ENCODE results near the gene TEAD2. TPM values are rescaled to one million over a fixed set of nuclear protein-coding genes. Genes with fewer than 3 reads are reported as not detected.
"Not testable (repeated sequence)": the region's sequence is repeated elsewhere in the genome, so short reads cannot be mapped to it uniquely, and the experiment has no call there.

Gene TEAD2
- total RNA-seq, 2 experiments from 2014 or later = not detected

DNA sequence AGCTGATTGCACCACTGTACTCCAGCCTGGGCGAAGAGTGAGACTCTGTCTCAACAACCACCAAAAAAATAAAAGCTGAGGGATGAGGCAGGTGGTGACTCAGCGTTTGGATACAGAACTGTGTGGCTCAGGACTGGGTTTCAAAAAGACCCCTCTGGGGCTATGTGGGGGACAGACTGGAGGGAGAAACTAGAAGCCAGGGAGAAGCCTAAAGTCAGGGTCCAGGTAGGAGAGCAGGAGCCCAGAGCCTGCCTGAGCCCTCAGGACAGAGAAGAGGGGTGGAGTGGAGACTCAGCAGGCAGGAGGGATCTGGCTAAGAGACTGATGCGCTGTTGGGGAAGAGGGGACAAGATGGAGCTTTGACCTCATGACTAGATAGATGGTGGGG lies 28.8 kb downstream of the TEAD2 start:
- peak overlapping the region; percentile 89 for H3K27ac Mint-ChIP-seq
- H3K9me3 Mint-ChIP-seq = no peaks in the 10 kb centered on the region
- peaks cover 20% of the 10 kb centered on the region for H3K36me3 Mint-ChIP-seq
- H3K4me3 Mint-ChIP-seq = peak overlapping the region; percentile 71
- DNase-seq = no peak
- no peaks in the 10 kb centered on the region for H3K27me3 Mint-ChIP-seq
- H3K4me1 Mint-ChIP-seq = peaks cover 50% of the 10 kb centered on the region

DNA sequence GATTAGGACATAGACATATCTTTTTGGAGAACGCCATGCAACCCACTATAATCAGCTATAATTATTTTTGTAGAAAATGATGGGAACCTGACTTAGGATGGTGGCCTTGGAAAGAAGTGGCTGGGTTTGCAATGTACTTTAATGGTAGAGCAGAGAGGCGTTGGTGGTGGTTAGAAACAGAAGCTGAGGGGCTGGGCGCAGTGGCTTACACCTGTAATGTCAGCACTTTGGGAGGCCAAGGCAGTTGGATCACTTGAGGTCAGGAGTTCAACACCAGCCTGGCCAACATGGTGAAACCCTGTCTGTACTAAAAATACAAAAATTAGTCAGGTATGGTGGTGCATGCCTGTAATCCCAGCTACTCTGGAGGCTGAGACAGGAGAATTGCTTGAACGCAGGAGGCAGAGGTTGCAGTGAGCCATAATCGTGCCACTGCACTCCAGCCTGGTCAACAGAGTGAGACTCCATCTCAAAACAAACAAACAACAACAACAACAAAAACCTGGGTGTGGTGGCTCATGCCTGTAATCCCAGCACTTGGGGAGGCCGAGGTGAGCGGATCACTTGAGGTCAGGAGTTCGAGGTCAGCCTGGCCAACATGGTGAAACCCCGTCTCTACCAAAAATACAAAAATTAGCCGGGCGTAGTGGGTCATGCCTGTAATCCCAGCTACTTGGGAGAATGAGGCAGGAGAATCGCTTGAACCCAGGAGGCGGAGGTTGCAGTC lies 29.4 kb downstream of the TEAD2 start:
- H3K4me1 Mint-ChIP-seq = peaks cover 54% of the 10 kb centered on the region
- DNase-seq, H3K9me3 Mint-ChIP-seq, H3K27me3 Mint-ChIP-seq: not testable (repeated sequence)
- peak overlapping the region; percentile 71 for H3K4me3 Mint-ChIP-seq
- peaks cover 17% of the 10 kb centered on the region for H3K36me3 Mint-ChIP-seq
- H3K27ac Mint-ChIP-seq = peak overlapping the region; percentile 89

DNA sequence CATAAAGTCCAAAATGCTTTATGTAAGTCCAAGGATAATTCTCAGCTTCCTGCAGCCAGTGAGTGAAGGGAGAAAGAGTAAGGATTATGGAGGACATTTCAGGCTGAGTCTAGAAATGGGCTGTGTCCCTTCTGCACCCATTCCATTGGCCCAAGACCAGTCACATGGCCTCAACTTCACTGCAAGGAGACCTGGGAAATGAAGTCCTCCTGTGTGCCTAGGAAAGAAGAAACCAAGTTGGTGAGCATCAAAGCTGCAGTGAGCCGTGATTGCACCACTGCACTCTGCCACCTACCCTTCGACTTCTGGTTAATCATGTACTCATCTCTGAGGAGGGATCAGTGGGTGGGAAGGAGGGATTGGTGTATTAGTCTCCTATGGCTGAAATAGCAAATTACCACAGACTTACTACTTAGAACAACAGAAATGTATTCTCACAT lies 30.6 kb downstream of the TEAD2 start:
- H3K4me3 Mint-ChIP-seq = no peak overlapping the region
- no peaks in the 10 kb centered on the region for H3K27me3 Mint-ChIP-seq
- H3K9me3 Mint-ChIP-seq = no peaks in the 10 kb centered on the region
- H3K27ac Mint-ChIP-seq = peak overlapping the region; percentile 59
- H3K36me3 Mint-ChIP-seq = peaks cover 15% of the 10 kb centered on the region
- H3K4me1 Mint-ChIP-seq = peaks cover 53% of the 10 kb centered on the region
- peak; percentile 57 for DNase-seq

DNA sequence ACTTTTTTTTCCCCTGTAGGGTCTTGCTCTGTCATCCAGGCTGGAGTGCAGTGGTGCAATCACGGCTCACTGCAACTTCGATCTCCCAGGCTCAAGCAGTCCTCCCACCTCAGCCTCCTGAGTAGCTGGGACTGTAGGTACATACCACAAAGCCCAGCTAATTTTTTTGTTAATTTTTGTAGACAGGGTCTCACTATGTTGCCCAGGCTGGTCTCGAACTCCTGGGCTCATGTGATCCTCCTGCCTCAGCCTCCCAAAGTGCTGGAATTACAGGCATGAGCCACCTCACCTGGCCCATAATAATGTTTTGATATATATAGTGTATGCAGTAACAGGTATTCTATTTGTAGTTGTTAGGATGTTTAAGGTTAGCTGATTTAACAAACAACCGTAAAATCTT lies 31.0 kb downstream of the TEAD2 start:
- DNase-seq, H3K4me3 Mint-ChIP-seq, H3K9me3 Mint-ChIP-seq, H3K27me3 Mint-ChIP-seq: not testable (repeated sequence)
- peaks cover 51% of the 10 kb centered on the region for H3K4me1 Mint-ChIP-seq
- H3K27ac Mint-ChIP-seq = peak overlapping the region; percentile 59
- H3K36me3 Mint-ChIP-seq = peaks cover 12% of the 10 kb centered on the region

DNA sequence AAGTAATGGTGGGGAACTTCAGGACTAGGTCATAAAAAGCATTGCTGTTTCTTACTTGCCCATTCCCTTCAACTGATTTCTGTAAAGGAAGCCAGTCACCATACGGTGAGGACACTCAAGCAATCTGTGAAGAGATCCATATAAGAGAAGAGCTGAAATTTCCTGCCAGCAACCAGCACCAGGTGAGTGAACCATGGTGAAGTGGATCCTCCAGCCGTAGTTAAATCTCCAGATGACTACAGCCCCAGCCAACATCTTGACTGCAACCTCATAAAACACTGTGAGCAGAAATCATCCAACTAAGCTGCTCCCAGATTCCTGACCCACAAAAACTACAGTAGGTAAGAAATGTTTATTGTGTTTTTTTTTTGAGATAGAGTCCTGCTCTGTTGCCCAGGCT lies 33.5 kb downstream of the TEAD2 start:
- no peak overlapping the region for H3K4me3 Mint-ChIP-seq
- no peak for DNase-seq

DNA sequence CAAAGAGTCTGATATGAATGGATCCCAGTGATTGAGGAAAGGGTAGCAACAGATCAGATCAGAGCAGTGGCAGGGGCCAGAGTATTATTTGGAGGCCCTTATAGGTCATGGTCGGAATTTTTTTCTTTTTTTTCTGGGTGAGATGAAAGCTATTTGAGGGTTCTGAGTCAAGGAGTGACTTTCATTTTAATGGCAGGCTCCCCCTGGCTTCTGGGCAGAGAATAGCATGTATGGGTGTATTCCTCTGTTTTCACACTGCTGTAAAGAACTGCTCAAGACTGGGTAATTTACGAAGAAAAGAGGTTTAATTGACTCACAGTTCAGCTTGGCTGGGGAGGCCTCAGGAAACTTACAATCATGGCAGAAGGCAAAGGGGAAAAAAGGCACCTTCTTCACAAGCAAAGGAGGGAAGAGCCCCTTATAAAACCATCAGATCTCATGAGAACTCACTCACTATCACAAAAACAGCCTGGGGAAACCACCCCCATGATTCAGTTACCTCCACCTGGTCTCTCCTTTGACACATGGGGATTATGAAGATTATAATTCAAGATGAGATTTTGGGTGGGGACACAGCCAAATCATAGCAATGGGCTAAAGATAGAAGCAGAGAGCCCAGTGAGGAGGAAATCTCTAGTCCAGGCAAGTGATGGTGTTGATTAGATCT lies 34.2 kb downstream of the TEAD2 start:
- no peaks in the 10 kb centered on the region for H3K9me3 Mint-ChIP-seq
- H3K4me1 Mint-ChIP-seq = peaks cover 38% of the 10 kb centered on the region
- H3K4me3 Mint-ChIP-seq = no peak overlapping the region
- DNase-seq = peak; percentile 50
- no peaks in the 10 kb centered on the region for H3K27me3 Mint-ChIP-seq
- peak overlapping the region; percentile 7 for H3K27ac Mint-ChIP-seq
- peaks cover 13% of the 10 kb centered on the region for H3K36me3 Mint-ChIP-seq

More for the DNA sequence above, 33.5 kb downstream of the TEAD2 start:
- no peaks in the 10 kb centered on the region for H3K27me3 Mint-ChIP-seq
- H3K4me1 Mint-ChIP-seq = peaks cover 44% of the 10 kb centered on the region
- H3K9me3 Mint-ChIP-seq = no peaks in the 10 kb centered on the region
- no peak overlapping the region for H3K27ac Mint-ChIP-seq
- peaks cover 12% of the 10 kb centered on the region for H3K36me3 Mint-ChIP-seq

DNA sequence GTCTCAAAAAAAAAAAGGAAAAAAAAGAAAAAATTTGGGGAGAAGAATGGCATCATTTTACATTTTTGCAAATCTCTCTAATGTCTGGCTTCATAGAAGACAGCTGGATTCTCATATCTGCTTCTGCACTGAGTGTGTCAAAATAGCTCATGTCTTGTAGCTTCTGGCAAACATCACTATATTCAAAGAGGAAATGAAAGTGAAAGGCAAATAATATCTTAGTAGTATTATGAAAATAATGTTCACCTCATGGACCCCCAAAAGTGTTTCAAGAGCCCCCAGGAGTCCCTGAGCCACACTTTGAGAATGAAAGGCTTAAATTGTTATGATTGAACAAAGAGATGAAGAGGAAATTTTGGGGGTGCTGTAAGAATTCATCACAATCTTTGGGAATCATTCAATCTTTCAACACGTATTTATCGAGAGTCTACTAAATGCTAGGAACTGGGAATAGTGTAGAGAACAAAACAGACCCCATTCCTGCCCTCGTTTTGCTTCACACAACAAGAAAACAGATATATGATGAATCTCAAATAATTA lies 36.0 kb downstream of the TEAD2 start:
- Mint-ChIP-seq H3K4me3 (no peak overlapping the region), H3K9me3 (peaks cover 6% of the 10 kb centered on the region), H3K27ac (peak overlapping the region; percentile 66), H3K4me1 (peaks cover 29% of the 10 kb centered on the region), H3K36me3 (peaks cover 22% of the 10 kb centered on the region), H3K27me3 (no peaks in the 10 kb centered on the region)
- no peak for DNase-seq

DNA sequence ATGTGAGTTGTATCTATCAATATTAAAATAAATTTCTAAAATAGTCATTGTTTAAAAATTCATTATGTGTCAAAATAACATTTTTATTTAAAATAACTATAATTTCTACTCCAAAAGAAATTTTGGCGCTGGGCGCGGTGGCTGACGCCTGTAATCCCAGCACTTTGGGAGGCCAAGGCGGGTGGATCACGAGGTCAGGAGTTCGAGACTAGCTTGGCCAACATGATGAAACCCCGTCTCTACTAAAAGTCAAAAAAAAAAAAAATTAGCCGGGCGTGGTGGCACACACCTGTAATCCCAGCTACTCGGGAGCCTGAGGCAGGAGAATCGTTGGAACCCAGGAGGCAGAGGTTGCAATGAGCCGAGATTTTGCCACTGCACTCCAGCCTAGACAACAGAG lies 36.5 kb downstream of the TEAD2 start:
- Mint-ChIP-seq H3K4me1 (peaks cover 26% of the 10 kb centered on the region), H3K36me3 (peaks cover 25% of the 10 kb centered on the region)
- H3K27ac Mint-ChIP-seq, H3K27me3 Mint-ChIP-seq, H3K4me3 Mint-ChIP-seq, DNase-seq, H3K9me3 Mint-ChIP-seq: not testable (repeated sequence)

DNA sequence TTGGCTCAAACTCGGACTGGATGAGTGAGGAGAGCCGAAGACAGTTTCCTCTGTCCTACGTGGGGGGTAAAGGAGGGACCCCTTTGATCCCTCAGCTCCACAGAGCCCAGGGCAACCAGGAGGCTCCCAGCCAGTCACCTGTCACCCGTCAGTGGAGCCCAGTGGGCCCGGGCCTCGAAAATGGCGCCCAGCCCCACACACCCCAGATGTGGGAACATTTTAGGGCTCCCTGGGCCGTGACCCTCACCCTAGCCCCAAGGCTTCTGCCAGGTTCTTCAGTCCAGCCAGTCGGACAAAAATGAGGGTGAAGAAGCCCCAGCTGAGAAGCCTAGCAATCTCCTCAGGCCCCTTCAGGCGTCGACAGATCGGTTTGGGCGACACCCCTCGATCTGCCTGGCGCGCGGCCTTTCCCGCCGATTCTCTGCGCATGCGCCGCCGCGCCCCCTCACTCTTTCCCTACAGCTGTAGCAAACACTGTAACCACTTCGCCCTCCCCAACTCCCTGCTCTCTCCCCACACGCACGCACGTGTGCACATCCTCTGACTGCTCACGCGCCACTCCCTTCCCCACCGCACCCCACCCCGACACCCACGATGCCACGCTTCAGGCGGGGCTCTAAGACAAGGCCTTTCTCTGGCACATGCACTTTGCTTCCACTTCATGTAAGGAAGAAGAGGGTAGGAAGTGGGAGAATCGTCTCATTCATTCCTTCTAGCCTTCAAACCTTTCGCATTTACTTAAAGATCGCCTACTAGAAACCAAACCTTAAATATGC lies 37.2 kb downstream of the TEAD2 start, which contains the start of gene SLC6A16:
SLC6A16 (minus strand) TSS at position 391 of the 776 bp plus-strand sequence. CDS start 13,844 bp downstream, outside the sequence.
- no peak within 1 kb of the TSS for H3K4me3 Mint-ChIP-seq
- H3K27me3 Mint-ChIP-seq = no peaks in the 10 kb centered on the region
- H3K36me3 Mint-ChIP-seq = peaks cover 22% of the 10 kb centered on the region
- H3K9me3 Mint-ChIP-seq = peaks cover 6% of the 10 kb centered on the region
- peaks cover 22% of the 10 kb centered on the region for H3K4me1 Mint-ChIP-seq
- H3K27ac Mint-ChIP-seq = no peak within 1 kb of the TSS
- DNase-seq = no peak

DNA sequence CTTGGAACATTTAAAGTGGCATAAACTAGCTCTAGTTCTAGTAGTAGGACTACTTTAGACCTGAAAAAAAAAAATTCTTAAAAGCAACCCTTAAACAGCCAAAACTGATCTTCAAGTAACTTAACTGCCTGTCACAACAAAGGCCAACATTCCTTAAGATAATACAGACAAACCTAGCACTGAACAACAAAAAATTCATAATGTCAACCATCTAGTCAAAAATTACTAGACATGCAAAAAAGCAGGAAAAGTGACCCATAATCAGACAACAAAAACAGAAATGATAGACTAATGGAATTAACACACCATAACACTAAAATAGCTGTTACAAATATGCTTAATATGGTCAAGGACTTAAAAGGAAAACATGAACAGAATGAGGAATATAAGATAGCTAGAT lies 43.9 kb downstream of the TEAD2 start:
- Mint-ChIP-seq H3K27ac (no peak overlapping the region), H3K4me1 (peaks cover 7% of the 10 kb centered on the region), H3K4me3 (no peak overlapping the region), H3K36me3 (peaks cover 35% of the 10 kb centered on the region), H3K9me3 (peaks cover 17% of the 10 kb centered on the region), H3K27me3 (no peaks in the 10 kb centered on the region)
- DNase-seq = no peak

DNA sequence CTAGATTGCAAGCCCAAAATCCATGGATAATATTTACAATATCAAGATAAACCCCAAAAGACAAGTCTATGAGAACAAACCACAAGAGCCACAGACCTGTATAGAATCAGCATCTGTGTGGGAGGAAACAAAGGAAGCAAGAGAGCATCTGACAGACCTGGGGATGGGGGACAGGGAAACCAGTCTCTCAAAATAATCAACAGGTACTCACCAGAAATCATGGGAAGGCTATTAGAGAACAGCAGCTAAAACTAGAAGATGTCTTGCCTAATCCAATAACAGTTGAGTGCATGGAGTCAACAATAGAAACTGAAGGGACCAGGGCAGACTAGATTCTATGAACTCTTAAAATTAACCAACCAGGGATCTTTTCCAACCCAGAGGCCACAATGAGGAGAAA lies 45.9 kb downstream of the TEAD2 start:
- peaks cover 12% of the 10 kb centered on the region for H3K9me3 Mint-ChIP-seq
- no peak for DNase-seq
- no peak overlapping the region for H3K27ac Mint-ChIP-seq
- no peak overlapping the region for H3K4me3 Mint-ChIP-seq
- peaks cover 24% of the 10 kb centered on the region for H3K36me3 Mint-ChIP-seq
- peaks cover 11% of the 10 kb centered on the region for H3K4me1 Mint-ChIP-seq
- H3K27me3 Mint-ChIP-seq = no peaks in the 10 kb centered on the region

DNA sequence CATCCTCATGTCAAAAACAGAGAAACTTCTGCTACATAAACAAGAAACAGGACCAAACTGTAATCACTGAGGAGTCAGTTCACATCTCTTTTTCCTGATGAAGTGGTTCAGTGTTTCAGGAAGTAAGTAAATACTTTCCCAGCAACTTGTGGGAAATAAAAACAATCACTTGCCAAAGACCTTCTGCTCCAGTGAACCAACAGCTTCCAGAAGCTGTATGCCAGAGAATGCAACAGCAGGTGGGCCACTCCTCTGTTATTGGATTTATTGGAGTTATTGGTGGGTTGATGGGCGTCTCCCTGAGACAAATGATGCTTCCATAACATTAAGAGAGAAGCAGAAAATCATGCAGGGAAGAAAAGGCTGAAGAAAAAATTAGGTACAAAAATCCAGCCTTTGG lies 47.1 kb downstream of the TEAD2 start:
- H3K4me3 Mint-ChIP-seq = no peak overlapping the region
- H3K27ac Mint-ChIP-seq = no peak overlapping the region
- H3K36me3 Mint-ChIP-seq = peaks cover 19% of the 10 kb centered on the region
- H3K27me3 Mint-ChIP-seq = no peaks in the 10 kb centered on the region
- DNase-seq = no peak
- H3K9me3 Mint-ChIP-seq = peaks cover 12% of the 10 kb centered on the region
- H3K4me1 Mint-ChIP-seq = peaks cover 15% of the 10 kb centered on the region

DNA sequence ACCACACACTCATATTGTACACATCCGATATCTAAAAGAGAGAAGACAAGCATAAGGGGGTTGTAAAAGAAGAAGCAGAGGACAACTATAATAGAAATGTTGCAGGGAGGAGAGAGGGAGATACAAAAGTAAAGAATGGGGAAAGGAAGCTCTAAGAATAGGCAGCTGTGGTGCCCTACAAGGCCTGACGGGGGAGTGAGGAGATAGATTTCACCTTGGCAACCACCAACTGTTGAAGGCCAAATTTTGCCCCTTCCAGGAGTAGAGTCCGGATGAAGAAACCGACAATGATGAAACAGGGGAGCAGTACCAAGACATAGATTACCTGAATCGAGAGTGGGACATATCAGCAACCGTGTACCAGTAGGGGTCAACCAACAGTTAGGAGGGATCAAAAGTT lies 53.1 kb downstream of the TEAD2 start:
- Mint-ChIP-seq H3K4me1 (peaks cover 7% of the 10 kb centered on the region), H3K9me3 (no peaks in the 10 kb centered on the region), H3K36me3 (no peaks in the 10 kb centered on the region), H3K27me3 (no peaks in the 10 kb centered on the region), H3K4me3 (no peak overlapping the region), H3K27ac (no peak overlapping the region)
- no peak for DNase-seq

DNA sequence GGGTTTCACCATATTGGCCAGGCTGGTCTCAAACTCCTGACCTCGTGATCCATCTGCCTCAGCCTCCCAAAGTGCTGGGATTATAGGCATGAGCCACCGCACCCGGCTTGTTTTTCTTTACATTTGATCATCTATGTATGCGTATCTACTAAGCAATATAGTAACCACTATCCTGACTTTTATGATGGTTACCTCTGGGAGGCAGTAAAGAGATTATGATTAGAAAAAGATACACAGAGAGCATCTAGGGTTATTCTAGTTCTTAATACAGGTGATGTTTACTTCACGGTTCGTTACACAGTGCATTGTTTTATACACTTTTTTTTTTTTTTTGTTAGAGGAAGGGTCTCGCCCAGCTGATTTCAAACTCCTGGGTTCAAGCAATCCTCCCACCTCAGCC lies 55.5 kb downstream of the TEAD2 start:
- H3K4me1 Mint-ChIP-seq, H3K36me3 Mint-ChIP-seq, H3K9me3 Mint-ChIP-seq, H3K27ac Mint-ChIP-seq, H3K27me3 Mint-ChIP-seq, DNase-seq, H3K4me3 Mint-ChIP-seq: not testable (repeated sequence)

DNA sequence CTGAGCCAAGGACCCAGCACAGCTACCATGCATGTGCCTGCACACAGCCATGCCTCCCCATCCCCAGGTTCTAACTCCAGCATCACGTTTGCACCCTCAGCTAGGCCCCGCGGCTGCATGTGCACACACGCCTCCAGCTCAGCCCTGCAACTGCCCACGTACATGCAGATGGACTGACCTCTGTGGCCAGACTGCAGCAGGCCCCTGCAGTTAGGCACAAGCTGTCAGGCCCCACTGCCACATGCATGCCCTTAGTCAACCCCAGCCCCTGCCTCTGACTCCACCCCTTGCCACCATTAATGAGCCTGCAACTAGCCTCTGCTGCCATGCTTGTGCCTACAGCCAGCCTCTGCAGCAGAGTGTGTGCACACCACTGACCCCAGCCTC lies 60.4 kb downstream of the TEAD2 start:
- no peak for DNase-seq
- no peaks in the 10 kb centered on the region for H3K4me1 Mint-ChIP-seq
- no peak overlapping the region for H3K4me3 Mint-ChIP-seq
- H3K9me3 Mint-ChIP-seq = no peaks in the 10 kb centered on the region
- no peaks in the 10 kb centered on the region for H3K27me3 Mint-ChIP-seq
- no peak overlapping the region for H3K27ac Mint-ChIP-seq
- H3K36me3 Mint-ChIP-seq = no peaks in the 10 kb centered on the region

Measured in activated naive CD8-positive, alpha-beta T cell treated with anti-CD3 and anti-CD28 coated beads for 36 hours (primary cell).